HG02884 (cell line): ENCODE measurements around the gene ZNF236.

Source experiments
- ATAC-seq: cut with Tn5 transposase; IDR thresholded peaks from one replicate; pipeline ENCODE4 v1.9.1; 2021; ENCODE audit warnings: mild to moderate bottlenecking, moderate library complexity; ENCODE audit not compliant: unreplicated experiment

Gene ZNF236

DNA sequence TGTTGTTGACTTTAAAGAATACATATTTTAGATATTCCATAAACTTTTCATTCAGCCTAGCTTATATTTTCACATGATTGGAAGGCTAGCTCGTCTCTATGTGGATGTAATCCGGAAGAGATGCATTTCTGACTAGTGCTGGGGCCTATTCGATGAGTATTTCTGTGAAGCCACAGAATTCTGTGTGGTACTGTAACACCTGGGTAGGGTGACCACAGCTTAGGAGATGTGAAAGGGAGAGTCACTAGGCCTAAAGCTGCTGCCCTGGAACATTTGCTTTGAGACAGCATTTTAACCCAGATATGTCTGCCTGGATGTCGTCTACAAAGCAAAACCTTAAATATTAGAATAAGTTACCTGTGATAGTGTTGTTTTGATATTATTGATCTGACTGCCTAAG lies 83.5 kb downstream of the ZNF236 start:
- ATAC-seq: no peak

DNA sequence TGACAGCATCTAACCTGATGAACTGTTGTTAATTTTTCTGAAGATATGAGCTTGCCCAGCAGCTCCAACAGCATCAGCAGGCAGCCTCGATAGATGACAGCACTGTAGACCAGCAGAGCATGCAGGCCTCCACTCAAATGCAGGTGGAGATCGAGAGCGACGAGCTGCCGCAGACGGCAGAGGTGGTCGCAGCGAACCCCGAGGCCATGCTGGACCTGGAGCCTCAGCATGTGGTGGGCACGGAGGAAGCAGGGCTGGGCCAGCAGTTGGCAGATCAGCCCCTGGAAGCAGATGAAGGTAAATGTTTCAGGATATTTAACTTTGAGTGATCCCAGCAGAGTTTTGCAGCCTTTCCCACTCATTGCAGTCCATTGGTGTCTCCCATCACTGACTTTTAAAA lies 85.9 kb downstream of the ZNF236 start:
- ATAC-seq: no peak

- no peak for ATAC-seq
Measured at GRCh38 chr18:76909439-76909838, 87.1 kb downstream of the ZNF236 start.

GRCh38 chr18:76911440-76911839 lies 89.1 kb downstream of the ZNF236 start:
- no peak for ATAC-seq

- no peak for ATAC-seq
Measured at GRCh38 chr18:76913583-76913982, 91.2 kb downstream of the ZNF236 start.

DNA sequence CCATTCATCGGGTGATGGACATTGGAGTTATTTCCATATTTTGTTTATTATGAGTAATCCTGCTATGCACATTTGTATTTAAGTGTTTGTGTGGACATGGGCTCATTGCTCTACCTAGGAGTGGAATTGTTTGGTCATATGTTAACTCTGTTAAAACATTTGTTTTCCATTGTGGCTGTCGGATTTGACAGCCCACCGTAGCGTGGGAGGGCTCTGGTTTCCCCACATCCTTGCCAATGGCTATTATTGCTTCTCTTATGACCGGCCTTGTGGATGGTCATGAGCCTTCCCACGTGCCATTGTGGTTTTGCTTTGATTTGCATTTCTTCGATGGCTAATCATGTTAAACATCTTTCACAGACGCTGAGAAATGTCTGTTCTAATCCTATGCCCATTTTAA lies 92.0 kb downstream of the ZNF236 start:
- ATAC-seq: peak; percentile 56

GRCh38 chr18:76914796-76915195 lies 92.4 kb downstream of the ZNF236 start:
- no peak for ATAC-seq

GRCh38 chr18:76915456-76915855 lies 93.1 kb downstream of the ZNF236 start:
- no peak for ATAC-seq

DNA sequence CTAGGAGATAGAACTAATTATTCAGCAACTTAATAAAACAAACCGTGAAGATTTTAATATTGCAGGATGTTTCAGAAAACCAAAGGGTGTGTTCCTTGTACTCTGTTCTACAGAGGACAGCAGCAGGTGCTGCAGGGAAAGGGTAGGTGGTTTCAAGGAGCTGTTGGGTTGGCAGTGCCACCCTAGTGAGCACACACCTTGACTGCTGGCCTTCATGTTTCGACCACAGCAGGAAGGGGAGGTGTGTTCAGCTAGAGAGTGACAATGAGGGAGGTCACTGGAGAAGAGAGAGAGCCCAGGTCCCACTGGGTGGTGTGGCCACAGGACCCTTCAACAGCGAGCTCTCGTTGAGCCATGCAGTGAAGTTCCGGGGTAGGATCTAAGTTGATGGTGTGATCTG lies 98.6 kb downstream of the ZNF236 start:
- ATAC-seq: no peak

- peak; percentile 99 for ATAC-seq
Measured at GRCh38 chr18:76922107-76922506, 99.8 kb downstream of the ZNF236 start.

DNA sequence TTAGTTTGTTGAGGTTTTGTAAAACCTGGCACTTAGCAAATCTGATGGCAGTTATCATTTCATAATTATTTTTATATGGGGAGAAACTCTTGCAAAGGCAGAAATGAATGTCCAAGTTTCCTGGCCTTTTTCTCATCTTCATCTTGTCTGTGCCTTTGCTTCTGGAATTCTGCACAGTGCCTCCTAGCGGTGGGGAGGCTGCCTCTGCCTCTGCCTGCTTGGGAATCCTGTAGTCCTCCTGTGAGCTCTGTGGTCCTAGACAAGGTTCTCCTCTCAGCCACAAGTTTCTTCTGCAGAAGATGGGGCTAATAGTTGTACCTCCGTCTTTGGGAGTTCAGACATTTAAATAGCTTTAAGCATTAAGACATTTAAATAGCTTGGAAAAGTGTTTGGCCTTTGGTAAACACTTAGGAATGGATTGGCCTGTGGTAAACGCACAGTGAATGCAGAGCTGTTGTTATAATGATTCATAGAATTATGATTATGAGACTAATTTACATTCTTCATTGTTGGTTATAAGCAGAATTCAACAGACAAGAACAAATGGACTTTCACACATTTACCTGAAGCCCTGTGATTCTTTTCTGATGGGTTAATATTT lies 101.2 kb downstream of the ZNF236 start:
- no peak for ATAC-seq

- ATAC-seq: no peak
Measured at GRCh38 chr18:76925501-76925900, 103.1 kb downstream of the ZNF236 start.

GRCh38 chr18:76927223-76927725 lies 104.9 kb downstream of the ZNF236 start:
- ATAC-seq: no peak

- no peak for ATAC-seq
Measured at GRCh38 chr18:76928179-76928868, 106.0 kb downstream of the ZNF236 start.

DNA sequence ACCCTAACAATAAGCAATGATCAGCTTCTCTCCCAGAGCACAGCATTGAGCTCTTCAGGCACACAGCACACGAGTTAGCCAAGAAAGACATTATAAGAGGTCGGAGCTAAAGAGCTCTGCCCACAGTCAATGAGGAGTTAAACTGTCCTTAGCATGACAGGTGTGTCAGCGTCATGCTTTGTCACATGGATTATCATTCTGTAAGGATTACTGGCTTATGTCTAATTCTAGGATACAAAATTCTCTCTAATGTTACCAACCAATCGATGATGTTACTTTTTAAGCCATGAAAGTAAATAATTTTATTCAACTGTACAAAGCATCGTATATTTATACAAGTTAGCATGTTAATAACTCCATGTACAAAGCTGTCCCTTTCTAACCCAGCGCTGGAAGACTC lies 108.8 kb downstream of the ZNF236 start:
- ATAC-seq: no peak

DNA sequence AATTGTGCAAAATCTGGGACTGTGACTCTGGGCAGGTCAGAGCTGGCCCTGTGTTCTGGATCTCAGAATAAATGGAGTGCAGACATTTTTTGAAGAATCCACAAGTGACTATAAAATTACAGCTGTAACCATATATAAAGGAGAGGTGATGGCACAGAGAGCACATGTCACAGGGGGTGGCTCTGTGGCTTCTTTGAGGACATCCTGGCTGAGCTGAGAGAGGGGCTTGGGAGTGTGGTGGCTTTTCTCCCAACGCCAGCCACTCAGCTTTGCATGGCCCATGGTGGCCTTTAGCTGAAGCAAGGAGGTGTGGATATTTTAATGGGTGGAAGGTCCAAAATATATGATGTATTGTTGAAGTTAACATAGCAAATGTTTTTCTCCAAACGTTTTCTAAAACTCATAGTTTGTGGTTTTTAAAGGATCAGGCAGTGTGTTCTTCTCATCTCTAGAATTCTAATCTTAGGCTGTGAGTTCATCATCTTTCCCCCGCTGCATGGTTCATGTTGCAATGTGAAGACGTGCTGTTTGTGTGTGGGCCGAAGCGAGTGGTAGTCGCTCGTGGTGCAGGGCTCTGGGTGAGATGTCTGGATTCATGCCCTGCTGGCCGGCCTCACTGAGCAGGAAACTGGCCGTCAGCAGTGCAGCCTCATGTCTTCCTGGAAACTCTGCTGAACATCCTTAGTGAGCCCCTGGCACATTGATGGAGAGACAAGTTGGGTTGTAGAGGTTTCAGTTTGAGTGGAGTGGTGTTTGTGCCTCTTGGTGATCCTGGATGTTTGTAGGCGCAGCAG lies 109.9 kb downstream of the ZNF236 start:
- ATAC-seq: no peak

DNA sequence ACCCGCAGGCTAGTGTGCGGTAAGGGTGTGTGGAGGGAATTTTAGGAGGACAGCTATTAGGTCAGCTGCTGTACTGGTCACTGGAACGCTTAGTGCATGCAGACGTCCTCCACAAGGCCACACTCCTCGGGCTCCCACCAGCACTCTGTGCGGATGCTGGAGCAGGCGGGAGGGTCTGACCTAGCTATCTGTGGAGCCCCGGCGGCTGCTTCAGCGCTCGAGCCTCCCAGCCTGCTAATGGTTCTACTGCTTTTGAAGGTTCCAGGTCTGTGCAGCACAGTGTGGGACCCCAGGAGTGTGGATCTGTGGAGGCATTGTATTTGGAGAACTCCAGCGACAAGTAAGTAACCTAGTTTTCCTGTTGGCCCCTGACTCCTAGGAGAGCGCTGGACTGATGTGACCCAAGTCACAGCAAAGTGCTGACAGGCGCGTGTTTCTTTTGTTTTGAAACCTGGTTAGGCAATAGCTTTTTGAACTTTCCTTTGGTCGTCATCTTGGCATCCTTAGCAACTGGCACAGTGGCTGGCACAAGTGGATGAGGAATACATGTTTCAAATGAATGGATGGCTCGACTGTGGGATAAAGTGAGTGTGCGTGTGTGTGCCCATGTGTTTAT lies 113.5 kb downstream of the ZNF236 start:
- no peak for ATAC-seq

- no peak for ATAC-seq
Measured at GRCh38 chr18:76936877-76937276, 114.5 kb downstream of the ZNF236 start.

DNA sequence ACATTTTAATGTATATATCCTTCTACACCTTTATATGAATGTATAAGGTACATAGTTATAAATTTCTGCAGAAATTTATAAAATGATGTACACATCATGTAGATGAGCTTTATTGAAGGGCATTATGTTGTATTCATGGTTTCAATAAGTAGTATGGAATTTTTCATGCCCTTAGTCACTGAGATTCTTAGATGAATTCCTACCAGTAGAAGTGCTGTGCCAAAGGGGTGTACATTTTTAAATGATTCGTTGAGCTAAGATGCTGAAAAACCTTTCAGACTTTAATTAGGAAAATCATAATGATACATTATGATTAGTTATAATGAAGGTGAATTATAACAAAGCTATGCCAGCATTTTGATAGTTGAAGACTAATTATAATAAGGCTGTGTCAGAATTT lies 115.2 kb downstream of the ZNF236 start:
- no peak for ATAC-seq

DNA sequence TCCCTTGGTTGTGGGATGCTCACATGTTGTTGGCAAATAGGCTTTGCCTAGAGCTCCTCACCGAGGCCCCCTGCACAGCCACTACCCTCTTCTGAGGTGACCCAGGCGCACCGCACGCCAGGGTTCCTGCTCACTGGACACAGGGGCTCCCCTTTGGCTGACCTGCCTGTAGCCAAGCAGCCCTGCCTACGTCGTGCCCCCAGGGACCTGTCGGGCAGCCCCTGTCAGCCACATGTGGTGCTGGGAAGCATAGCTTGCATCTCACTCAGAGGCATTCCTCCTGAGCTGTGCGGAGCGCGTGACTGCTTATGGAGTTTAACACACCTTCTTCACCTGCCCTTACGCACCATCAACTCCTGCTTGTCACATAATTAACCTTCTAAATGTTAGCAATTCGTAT lies 116.3 kb downstream of the ZNF236 start:
- ATAC-seq: no peak

DNA sequence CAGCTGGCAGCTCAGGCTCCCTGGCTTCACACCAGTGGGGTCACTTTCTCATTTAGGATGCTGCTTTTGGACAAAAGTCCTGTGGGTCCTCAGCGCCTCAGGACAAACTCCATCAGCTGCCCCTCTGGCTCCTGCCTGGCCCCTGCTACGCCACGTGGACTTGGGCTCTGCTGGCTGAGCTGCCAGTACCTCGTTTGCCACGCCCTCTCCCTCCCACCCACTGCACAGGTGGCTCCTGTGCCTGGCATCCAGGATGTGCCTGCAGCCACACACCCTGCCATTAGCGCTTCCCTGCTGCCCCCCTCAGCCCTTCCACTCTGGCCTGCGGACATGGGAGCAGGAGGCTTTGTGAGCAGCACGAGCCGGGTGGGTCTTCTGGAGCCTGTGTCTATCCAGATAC lies 118.9 kb downstream of the ZNF236 start:
- ATAC-seq: no peak
